ENCODE measurements around the gene KCTD3. TPM values are rescaled to one million over a fixed set of nuclear protein-coding genes. Genes with fewer than 3 reads are reported as not detected.

Gene KCTD3
- total and polyA plus RNA-seq, 2 donors (not counting 1 experiment from before 2014, with no cell fraction given), result 2.3 to 3.0 TPM

GRCh38 chr1:215544566-215544965 is 22.5 kb upstream of the KCTD3 start:
- no peaks in the 10 kb centered on the region for H3K27me3 Mint-ChIP-seq
- Histone ChIP-seq H3K9me3 (ENCODE audit: control extremely low read depth in 1 of 3, control insufficient read depth in 2 of 3, insufficient read depth in 1 of 3, low read length in 2 of 3) (no peaks in the 10 kb centered on the region), H3K36me3 (replicated peaks in 1 of 2; ENCODE audit: control extremely low read depth in 1 of 2, control insufficient read depth in 1 of 2, extremely low read depth in 1 of 2, insufficient read depth in 2 of 2, low read length in 1 of 2) (no peaks in the 10 kb centered on the region), H3K9ac (ENCODE audit: low read length) (no peak overlapping the region), H2AFZ (ENCODE audit: insufficient read depth, low read depth, low read length, poor library complexity, severe bottlenecking) (no peak overlapping the region), H3K4me2 (replicated peaks; ENCODE audit: low read depth, low read length, poor library complexity, severe bottlenecking) (no peak overlapping the region), H3K4me1 (ENCODE audit: control insufficient read depth in 2 of 2, insufficient read depth in 2 of 2, low read length in 2 of 2) (no peaks in the 10 kb centered on the region), H3K27ac (ENCODE audit: low read length in 2 of 2) (no peak overlapping the region), H3K4me3 (ENCODE audit: control extremely low read depth in 1 of 5, extremely low read depth in 1 of 5, insufficient read depth in 1 of 5, low read depth in 2 of 5, low read length in 4 of 5) (no peak overlapping the region), H3K27me3 (replicated peaks in 1 of 4; ENCODE audit: control extremely low read depth in 1 of 4, control insufficient read depth in 3 of 4, insufficient read depth in 4 of 4, low read length in 3 of 4) (no peaks in the 10 kb centered on the region), H4K20me1 (ENCODE audit: control insufficient read depth, insufficient read depth, low read length, poor library complexity, severe bottlenecking) (no peaks in the 10 kb centered on the region), H3K79me2 (ENCODE audit: control insufficient read depth, insufficient read depth, low read length) (no peaks in the 10 kb centered on the region)
- ChIA-PET POLR2A (no interaction called here), CTCF (no interaction called here)
- no CpG with 5 or more reads among the region's 5 CpGs for WGBS (ENCODE audit: insufficient coverage)
- H3K4me1 Mint-ChIP-seq, result no peaks in the 10 kb centered on the region
- no peak for DNase-seq
- intact Hi-C loops (cut with micrococcal nuclease), result no loop called here
- no peak overlapping the region for H3K4me3 Mint-ChIP-seq
- no peak overlapping the region for H3K27ac Mint-ChIP-seq
- no peaks in the 10 kb centered on the region for H3K9me3 Mint-ChIP-seq (ENCODE audit: insufficient read depth)
- ATAC-seq (ENCODE audit: low read depth), result no peak
- no peak for TF ChIP-seq CTCF (IDR thresholded peaks at IDR 0.05)
- no peak for TF ChIP-seq EZH2 (IDR thresholded peaks at IDR 0.05; ENCODE audit: borderline replicate concordance, insufficient read depth, low read depth, low read length, poor library complexity, severe bottlenecking)

DNA sequence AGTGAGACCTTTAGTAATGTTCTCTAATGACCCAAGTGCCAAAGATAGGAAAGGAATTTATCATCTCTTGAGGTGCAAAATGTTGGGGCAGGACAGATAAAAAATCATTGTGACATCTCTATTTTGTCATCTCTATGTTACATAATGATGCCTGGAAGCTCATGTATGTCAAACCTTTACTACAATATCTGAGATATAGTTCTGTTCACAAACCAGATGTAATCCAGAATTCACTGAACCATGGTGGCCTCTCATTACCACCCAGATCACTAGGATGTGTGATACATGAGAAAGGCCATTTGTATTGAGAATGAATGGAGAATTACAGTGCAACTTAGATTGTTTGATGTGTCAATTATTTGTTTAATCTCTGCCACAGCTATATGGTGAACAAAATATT is 22.0 kb upstream of the KCTD3 start:
- no peak overlapping the region for H3K27ac ChIP-seq (ENCODE audit: low read length in 2 of 2)
- no peaks in the 10 kb centered on the region for H3K9me3 ChIP-seq (ENCODE audit: control extremely low read depth in 1 of 3, control insufficient read depth in 2 of 3, insufficient read depth in 1 of 3, low read length in 2 of 3)
- ATAC-seq (ENCODE audit: low read depth) (no peak), DNase-seq (no peak)
- no peak for TF ChIP-seq CTCF (IDR thresholded peaks at IDR 0.05)
- TF ChIP-seq EZH2 (IDR thresholded peaks at IDR 0.05; ENCODE audit: borderline replicate concordance, insufficient read depth, low read depth, low read length, poor library complexity, severe bottlenecking), result no peak
- H2AFZ ChIP-seq (ENCODE audit: insufficient read depth, low read depth, low read length, poor library complexity, severe bottlenecking), result no peak overlapping the region
- ChIA-PET POLR2A (no interaction called here), CTCF (no interaction called here)
- H3K36me3 ChIP-seq (replicated peaks in 1 of 2; ENCODE audit: control extremely low read depth in 1 of 2, control insufficient read depth in 1 of 2, extremely low read depth in 1 of 2, insufficient read depth in 2 of 2, low read length in 1 of 2), result no peaks in the 10 kb centered on the region
- H3K27ac Mint-ChIP-seq, result no peak overlapping the region
- no peak overlapping the region for H3K4me3 Mint-ChIP-seq
- H3K79me2 ChIP-seq (ENCODE audit: control insufficient read depth, insufficient read depth, low read length), result no peaks in the 10 kb centered on the region
- H3K9ac ChIP-seq (ENCODE audit: low read length), result no peak overlapping the region
- no peaks in the 10 kb centered on the region for H3K4me1 ChIP-seq (ENCODE audit: control insufficient read depth in 2 of 2, insufficient read depth in 2 of 2, low read length in 2 of 2)
- H3K4me1 Mint-ChIP-seq, result no peaks in the 10 kb centered on the region
- no peaks in the 10 kb centered on the region for H3K9me3 Mint-ChIP-seq (ENCODE audit: insufficient read depth)
- no peak overlapping the region for H3K4me2 ChIP-seq (replicated peaks; ENCODE audit: low read depth, low read length, poor library complexity, severe bottlenecking)
- no peaks in the 10 kb centered on the region for H3K27me3 Mint-ChIP-seq
- intact Hi-C loops (cut with micrococcal nuclease), result no loop called here
- H3K4me3 ChIP-seq (ENCODE audit: control extremely low read depth in 1 of 5, extremely low read depth in 1 of 5, insufficient read depth in 1 of 5, low read depth in 2 of 5, low read length in 4 of 5), result no peak overlapping the region
- H3K27me3 ChIP-seq (replicated peaks in 1 of 4; ENCODE audit: control extremely low read depth in 1 of 4, control insufficient read depth in 3 of 4, insufficient read depth in 4 of 4, low read length in 3 of 4), result no peaks in the 10 kb centered on the region
- H4K20me1 ChIP-seq (ENCODE audit: control insufficient read depth, insufficient read depth, low read length, poor library complexity, severe bottlenecking), result no peaks in the 10 kb centered on the region
